Fibroblast of lung (primary cell): ENCODE data around the gene PTPRM. TPM values are rescaled to one million over a fixed set of nuclear protein-coding genes. Genes with fewer than 3 reads are reported as not detected.

Experiments
- DNase-seq, 2 donors: peaks; one replicate each; pipeline versions ENCODE4 v3.0.0 to v3.0.0-alpha.2; 2010; ENCODE audit warnings: low read depth in 2 of 2
- H2AFZ ChIP-seq: 2 replicates; pipeline ENCODE4 v1.5.1; 2012; ENCODE audit warnings: low read length, control low read depth, inconsistent platforms
- H3K27ac ChIP-seq: 2 replicates; pipeline ENCODE4 v1.5.1; 2011; ENCODE audit warnings: low read length, control low read depth; ENCODE audit not compliant: insufficient read depth
- H3K27me3 ChIP-seq: 2 replicates; pipeline ENCODE4 v1.5.1; 2011; ENCODE audit warnings: mild to moderate bottlenecking, low read length; ENCODE audit not compliant: control insufficient read depth, insufficient read depth
- H3K36me3 ChIP-seq: 2 replicates; pipeline ENCODE4 v1.5.1; 2011; ENCODE audit warnings: low read length; ENCODE audit not compliant: control insufficient read depth, insufficient read depth
- H3K4me1 ChIP-seq: 2 replicates; pipeline ENCODE4 v1.5.1; 2011; ENCODE audit warnings: low read length; ENCODE audit not compliant: control insufficient read depth, insufficient read depth; ENCODE audit errors: extremely low read depth
- H3K4me2 ChIP-seq: 2 replicates; pipeline ENCODE4 v1.5.1; 2011; ENCODE audit warnings: low read length, control low read depth; ENCODE audit not compliant: insufficient read depth; ENCODE audit errors: extremely low read depth
- H3K4me3 ChIP-seq, 4 experiments: fragments of 200-600 bp in 1 of 4; sonication (generic) in 1 of 4; replicated peaks in 1 of 4; 2 replicates each; pipeline ENCODE4 v1.5.1; 2011 to 2016; ENCODE audit warnings: low read length in 4 of 4, low read depth in 3 of 4, mild to moderate bottlenecking in 3 of 4, control low read depth in 2 of 4, inconsistent platforms in 1 of 4, mixed read lengths in 1 of 4; ENCODE audit not compliant: insufficient read depth in 1 of 4; ENCODE audit errors: control extremely low read depth in 1 of 4
- H3K79me2 ChIP-seq: 2 replicates; pipeline ENCODE4 v1.5.1; 2012; ENCODE audit warnings: mild to moderate bottlenecking, low read length, inconsistent platforms; ENCODE audit not compliant: control insufficient read depth, insufficient read depth
- H3K9ac ChIP-seq: 2 replicates; pipeline ENCODE4 v1.5.1; 2011; ENCODE audit warnings: mild to moderate bottlenecking, low read length, control low read depth; ENCODE audit not compliant: insufficient read depth
- H3K9me3 ChIP-seq: 2 replicates; pipeline ENCODE4 v1.5.1; 2012; ENCODE audit warnings: low read depth, low read length; ENCODE audit not compliant: control insufficient read depth, insufficient read depth
- H4K20me1 ChIP-seq: 2 replicates; pipeline ENCODE4 v1.5.1; 2011; ENCODE audit warnings: low read length; ENCODE audit not compliant: control insufficient read depth, insufficient read depth; ENCODE audit errors: extremely low read depth
- CTCF ChIP-seq, 2 donors: IDR thresholded peaks in 1 of 2; conservative IDR thresholded peaks in 1 of 2; 1 replicate in 1 of 2; 2 replicates in 1 of 2; pipeline ENCODE4 v1.5.1; 2011 to 2012; ENCODE audit warnings: low read length in 2 of 2, control low read depth in 1 of 2, inconsistent platforms in 1 of 2, low read depth in 1 of 2, mild to moderate bottlenecking in 1 of 2
- EZH2 ChIP-seq: IDR thresholded peaks from 2 replicates; pipeline ENCODE4 v1.5.1; 2012; ENCODE audit warnings: low read length, control low read depth, mild to moderate bottlenecking; ENCODE audit errors: missing control alignments
- polyA plus RNA-seq, 2 donors: library from polyadenylated mRNA; depleted of rRNA in 1 of 2; stranded (reverse) in 1 of 2; unstranded in 1 of 2; fragments of >200 nt; gene quantifications; 2 replicates each; pipeline ENCODE4 v1.2.1, GENCODE V29; 2011 to 2012; ENCODE audit warnings: missing spikeins in 1 of 2
- total RNA-seq: library from RNA; depleted of rRNA; stranded (reverse); fragments of >200 nt; gene quantifications from 2 replicates; pipeline ENCODE4 v1.2.1, GENCODE V29; 2014

PTPRM gene
- total and polyA plus RNA-seq, 2 donors (not counting 1 experiment from before 2014, with no cell fraction given), result 86.6 to 87.0 TPM

GRCh38 chr18:8167673-8168072 lies 600.6 kb downstream of the PTPRM start:
- no peak overlapping the region for H3K4me3 ChIP-seq
- no peaks in the 10 kb centered on the region for H3K9me3 ChIP-seq
- H2AFZ ChIP-seq, result no peak overlapping the region
- no peak for DNase-seq
- H3K9ac ChIP-seq, result no peak overlapping the region
- TF ChIP-seq CTCF (conservative IDR thresholded peaks at IDR 0.05 in 1 of 2, IDR thresholded peaks at IDR 0.05 in 1 of 2; ENCODE audit: low read depth in 1 of 2, low read length in 2 of 2) (no peak), EZH2 (no peak)
- no peaks in the 10 kb centered on the region for H3K79me2 ChIP-seq
- no peaks in the 10 kb centered on the region for H3K36me3 ChIP-seq
- H3K27me3 ChIP-seq, result no peaks in the 10 kb centered on the region
- H3K4me2 ChIP-seq, result no peak overlapping the region
- no peaks in the 10 kb centered on the region for H4K20me1 ChIP-seq
- H3K4me1 ChIP-seq, result no peaks in the 10 kb centered on the region
- no peak overlapping the region for H3K27ac ChIP-seq

- no peak overlapping the region for H3K4me3 ChIP-seq
- H3K4me2 ChIP-seq, result no peak overlapping the region
- no peaks in the 10 kb centered on the region for H3K27me3 ChIP-seq
- no peak overlapping the region for H3K27ac ChIP-seq
- no peak for DNase-seq
- no peak overlapping the region for H3K9ac ChIP-seq
- H3K79me2 ChIP-seq, result no peaks in the 10 kb centered on the region
- H4K20me1 ChIP-seq, result no peaks in the 10 kb centered on the region
- TF ChIP-seq EZH2 (no peak), CTCF (conservative IDR thresholded peaks at IDR 0.05 in 1 of 2, IDR thresholded peaks at IDR 0.05 in 1 of 2; ENCODE audit: low read depth in 1 of 2, low read length in 2 of 2) (no peak)
- no peaks in the 10 kb centered on the region for H3K4me1 ChIP-seq
- H2AFZ ChIP-seq, result no peak overlapping the region
- H3K9me3 ChIP-seq, result no peaks in the 10 kb centered on the region
- H3K36me3 ChIP-seq, result no peaks in the 10 kb centered on the region
Measured at GRCh38 chr18:8169722-8170121, 602.6 kb downstream of the PTPRM start.

GRCh38 chr18:8174771-8175170 lies 607.7 kb downstream of the PTPRM start:
- H3K4me1 ChIP-seq, result no peaks in the 10 kb centered on the region
- no peak overlapping the region for H2AFZ ChIP-seq
- H3K36me3 ChIP-seq, result no peaks in the 10 kb centered on the region
- H3K79me2 ChIP-seq, result no peaks in the 10 kb centered on the region
- no peak overlapping the region for H3K4me3 ChIP-seq
- no peaks in the 10 kb centered on the region for H3K27me3 ChIP-seq
- DNase-seq, result no peak
- no peaks in the 10 kb centered on the region for H4K20me1 ChIP-seq
- no peak overlapping the region for H3K4me2 ChIP-seq
- no peak overlapping the region for H3K9ac ChIP-seq
- no peak overlapping the region for H3K27ac ChIP-seq
- no peak for TF ChIP-seq CTCF (conservative IDR thresholded peaks at IDR 0.05 in 1 of 2, IDR thresholded peaks at IDR 0.05 in 1 of 2; ENCODE audit: low read depth in 1 of 2, low read length in 2 of 2)
- TF ChIP-seq EZH2, result no peak
- no peaks in the 10 kb centered on the region for H3K9me3 ChIP-seq
